GM19023 (cell line): ENCODE results near the gene TUBB6.

ENCODE experiments used
- ATAC-seq: cut with Tn5 transposase; IDR thresholded peaks from one replicate; pipeline ENCODE4 v1.9.1; 2021; ENCODE audit warnings: mild to moderate bottlenecking, moderate library complexity; ENCODE audit not compliant: unreplicated experiment

Gene TUBB6

GRCh38 chr18:12307701-12308385, at the start of gene TUBB6:
TUBB6 (plus strand) TSS chr18:12308241; CDS start chr18:12308293, 52 bp downstream.
- ATAC-seq = peak; percentile 49

GRCh38 chr18:12258719-12259705, 49.0 kb upstream of the TUBB6 start:
- no peak for ATAC-seq

DNA sequence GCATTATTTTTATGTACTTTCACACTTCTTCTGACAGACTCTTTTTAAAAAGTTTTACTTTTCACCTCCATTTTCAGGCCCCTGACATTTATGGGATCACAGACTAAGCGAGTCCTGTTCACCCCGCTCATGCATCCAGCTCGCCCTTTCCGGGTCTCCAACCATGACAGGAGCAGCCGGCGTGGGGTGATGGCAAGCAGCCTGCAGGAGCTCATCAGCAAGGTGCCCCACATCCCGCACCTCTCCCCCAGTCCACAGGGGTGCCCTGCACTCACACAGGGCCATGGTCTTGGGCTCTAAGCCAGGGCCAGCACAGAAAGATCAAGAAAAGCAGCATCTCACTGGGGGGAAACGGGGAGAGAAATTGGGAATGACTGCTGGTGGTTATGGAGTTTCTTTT, 45.3 kb upstream of the TUBB6 start:
- no peak for ATAC-seq

DNA sequence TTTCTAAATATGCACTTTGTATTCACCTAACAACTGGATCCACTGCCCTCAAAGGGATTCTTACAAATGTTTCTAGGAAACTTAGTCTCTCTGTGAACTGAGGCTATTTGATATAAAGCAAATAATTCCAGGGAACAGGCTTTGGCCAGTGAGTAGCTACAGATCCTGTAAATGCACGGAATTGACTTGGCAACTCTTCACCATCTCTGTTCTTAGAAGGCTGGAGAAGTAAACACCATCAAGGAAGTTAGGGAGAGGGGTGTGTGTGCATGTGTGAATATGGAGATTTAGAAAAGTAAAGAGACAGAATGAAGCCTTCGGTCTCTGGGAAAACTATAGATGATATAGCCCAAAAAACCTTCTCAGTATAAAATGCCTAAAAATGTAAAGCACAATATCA, 43.2 kb upstream of the TUBB6 start:
- no peak for ATAC-seq

DNA sequence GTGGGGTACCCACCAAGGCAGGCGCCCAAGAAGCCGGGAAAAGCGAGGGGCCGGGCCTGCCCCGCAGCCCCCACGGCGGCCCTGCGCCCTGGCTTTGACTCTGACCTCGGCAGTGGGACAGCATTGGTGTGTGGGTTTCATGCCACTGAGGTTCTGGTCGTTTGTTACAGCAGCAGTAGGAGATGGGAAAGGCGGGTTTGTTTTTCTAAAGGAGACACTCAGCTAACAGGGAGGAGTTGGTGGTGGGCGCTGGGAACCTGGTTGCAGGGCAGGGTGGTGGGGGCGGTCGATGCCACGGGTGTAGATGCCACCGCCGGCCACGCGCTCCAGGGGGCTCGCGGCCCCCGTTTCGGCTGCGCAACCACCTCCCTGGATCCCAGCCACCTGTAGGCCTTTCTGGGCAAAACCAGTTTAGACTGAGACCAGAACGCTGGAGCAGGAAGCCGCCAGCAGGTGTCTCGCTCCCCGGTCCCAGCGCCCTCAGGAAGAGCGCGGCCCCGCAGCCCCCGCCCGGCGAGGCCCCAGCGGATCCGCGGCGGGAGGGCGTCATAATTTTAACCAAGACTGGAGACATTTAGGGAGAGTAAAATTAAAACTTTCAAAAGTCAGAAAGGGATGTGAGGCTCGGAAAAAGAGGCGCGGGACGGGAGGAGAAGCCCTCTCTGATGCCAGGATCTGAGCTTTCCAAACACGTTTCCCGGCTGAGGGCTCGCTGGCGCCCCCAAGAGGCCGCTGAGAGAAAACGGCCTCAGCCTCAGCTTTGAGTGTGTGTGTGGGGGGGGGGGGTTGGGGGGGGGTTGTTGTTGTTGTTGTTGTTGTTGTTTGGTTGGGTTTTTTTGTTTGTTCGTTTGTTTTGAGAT, 36.4 kb upstream of the TUBB6 start:
- peak; percentile 82 for ATAC-seq

GRCh38 chr18:12274793-12275192, 33.2 kb upstream of the TUBB6 start:
- no peak for ATAC-seq

DNA sequence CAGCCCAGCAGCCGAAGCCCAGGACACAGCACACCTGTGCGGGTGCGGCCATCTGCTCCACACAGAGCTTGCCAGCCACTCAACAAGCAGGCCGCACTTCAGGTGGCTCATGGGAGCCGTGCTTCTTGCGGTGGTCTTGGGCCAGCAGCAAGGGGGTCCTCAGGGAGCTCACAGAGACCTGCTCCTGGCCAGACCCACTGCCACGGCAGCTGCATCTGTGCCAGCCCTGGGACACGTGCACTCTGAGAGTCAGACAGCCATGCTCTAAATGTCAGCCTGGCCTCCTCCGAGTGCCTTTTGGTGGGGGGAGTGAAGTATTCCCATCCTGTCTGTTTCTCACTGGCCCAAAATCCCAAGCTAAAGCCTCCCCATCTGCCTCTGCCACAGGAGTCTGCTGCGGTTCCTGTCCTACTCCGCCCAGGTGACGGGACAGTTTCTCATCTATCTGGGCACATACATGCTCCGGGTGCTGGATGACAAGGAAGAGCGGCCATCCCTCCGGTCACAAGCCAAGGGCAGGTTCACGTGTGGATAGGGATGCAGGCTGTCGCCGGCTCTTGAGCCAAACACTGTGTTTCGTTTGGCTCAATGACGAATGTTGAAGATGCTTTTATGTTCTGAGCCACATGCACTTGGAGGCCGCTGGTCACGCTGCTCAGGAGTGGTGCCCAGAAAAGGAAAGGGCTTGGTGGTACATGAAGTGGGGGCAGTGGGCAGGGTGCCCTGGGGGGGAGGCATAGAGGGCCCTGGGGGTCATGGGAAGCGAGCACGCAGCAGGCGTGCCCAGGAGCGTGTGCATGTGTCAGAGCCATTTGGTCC, 31.1 kb upstream of the TUBB6 start:
- no peak for ATAC-seq

DNA sequence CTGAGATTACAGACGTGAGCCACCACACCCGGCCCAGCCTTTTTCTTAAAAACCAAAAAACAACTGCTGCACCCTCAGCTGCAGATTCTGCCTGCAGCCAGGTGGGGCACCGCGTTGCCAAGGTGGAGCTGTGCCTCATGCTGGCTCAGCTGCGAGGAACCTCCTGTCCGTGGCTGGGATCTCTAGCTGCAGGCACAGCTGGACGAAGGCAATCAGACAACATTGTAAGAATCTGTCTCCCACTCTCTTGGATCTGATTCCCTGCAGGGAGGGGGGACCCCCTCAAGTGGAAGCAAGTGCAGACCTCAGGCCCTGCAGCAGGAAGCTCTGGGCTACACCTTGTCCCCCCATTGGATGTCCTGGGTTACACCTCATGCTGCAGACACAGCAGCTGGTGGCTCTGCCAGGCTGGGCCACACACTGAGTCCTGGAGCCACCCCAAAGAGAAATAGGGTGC, 29.8 kb upstream of the TUBB6 start:
- ATAC-seq = no peak

DNA sequence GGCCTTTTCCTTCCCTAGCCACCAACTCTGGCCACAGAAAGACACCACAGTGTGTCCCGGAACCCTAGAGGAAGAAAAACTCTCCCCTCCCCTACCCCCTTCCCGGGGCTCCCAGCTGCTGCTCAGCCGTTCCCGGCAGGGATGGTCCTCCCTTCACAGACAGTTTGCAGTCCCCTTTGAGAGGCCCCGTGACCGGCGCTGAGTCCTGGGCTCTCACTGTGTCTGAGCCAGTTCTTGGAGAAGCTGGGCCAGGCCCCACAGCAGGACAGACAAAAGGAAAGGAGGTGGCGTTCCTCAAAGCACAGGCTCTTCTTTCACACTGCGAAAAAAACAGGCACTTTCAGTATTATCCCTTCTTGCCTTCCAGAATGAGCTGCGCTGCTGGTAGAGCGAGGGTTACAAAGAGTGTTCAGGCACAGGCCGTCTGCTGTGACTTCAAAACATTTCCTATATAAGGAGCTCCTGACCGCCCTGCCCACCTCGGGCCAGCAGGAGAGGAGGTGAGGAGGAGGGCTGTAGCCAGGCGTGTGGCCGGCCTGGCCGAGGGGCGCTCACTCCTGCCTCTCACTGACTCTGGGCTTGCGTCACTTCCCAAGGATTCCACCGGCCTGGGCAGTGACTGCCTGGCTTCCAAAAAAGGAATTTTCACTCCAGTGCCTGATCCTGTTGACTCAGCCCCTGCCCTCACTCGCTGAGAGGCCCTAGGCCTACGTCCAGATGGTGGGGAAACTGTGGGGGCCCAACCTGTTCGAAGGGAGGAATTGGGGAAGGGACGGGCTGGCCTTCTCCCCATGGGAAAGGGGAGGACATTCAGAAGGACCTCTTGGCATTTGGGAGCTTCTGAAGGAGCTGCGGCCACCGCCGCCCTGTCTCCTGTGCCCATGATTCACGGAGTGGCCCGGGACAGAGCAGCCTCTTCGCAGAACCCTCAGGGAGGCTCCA, 29.0 kb upstream of the TUBB6 start:
- no peak for ATAC-seq

DNA sequence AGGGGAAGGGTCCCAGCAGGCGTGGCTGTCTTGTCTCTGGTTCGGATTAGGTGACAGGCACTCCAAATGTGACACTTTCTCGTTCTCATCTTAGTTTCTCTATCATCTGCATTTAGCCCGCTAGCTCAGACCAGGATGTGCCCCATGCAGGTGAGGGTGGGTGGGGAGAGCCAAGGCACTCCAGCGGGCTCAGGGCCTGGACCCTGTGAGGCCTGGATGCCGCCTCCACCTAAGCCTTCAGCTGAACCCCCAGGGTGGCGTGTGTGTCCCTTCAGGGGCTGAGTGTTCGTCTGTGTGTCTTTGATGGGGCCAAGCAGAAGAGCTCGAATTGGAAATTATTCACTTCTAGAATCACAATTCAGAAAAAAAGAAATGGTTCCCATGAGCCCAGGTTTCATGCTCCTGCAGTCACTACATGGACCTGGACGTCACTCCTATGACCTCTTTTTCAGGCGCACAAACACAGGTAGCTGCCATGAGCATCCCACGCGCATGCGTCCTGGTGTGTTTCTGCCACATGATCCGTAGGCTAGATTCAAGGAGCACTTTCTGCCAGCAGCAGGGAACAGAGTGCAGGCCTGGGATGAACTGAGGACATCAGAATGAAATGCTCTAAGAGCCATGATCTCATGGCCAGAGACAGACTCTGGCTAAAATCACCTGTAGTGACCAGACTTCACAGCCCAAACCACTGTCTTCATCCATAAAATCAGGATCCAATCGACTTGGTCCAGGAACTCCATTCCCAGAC, 28.1 kb upstream of the TUBB6 start:
- no peak for ATAC-seq

DNA sequence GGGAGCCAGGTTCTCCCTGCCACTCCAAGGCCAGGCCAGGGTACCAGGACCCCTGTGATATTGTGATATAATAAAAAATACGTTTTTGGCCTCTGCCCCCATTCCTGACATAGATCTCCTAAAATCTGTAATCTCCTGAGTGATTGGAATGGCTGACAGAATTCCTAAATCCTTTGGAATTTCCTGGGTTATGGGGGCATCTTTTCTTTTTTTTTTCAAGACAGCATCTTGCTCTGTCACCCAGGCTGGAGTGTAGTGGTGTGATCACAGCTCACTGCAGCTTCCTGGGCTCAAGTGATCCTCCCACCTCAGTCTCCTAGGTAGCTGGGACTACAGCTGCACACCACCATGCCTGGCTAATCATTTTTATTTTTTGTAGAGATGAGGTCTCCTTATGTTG, 26.2 kb upstream of the TUBB6 start:
- ATAC-seq = no peak

DNA sequence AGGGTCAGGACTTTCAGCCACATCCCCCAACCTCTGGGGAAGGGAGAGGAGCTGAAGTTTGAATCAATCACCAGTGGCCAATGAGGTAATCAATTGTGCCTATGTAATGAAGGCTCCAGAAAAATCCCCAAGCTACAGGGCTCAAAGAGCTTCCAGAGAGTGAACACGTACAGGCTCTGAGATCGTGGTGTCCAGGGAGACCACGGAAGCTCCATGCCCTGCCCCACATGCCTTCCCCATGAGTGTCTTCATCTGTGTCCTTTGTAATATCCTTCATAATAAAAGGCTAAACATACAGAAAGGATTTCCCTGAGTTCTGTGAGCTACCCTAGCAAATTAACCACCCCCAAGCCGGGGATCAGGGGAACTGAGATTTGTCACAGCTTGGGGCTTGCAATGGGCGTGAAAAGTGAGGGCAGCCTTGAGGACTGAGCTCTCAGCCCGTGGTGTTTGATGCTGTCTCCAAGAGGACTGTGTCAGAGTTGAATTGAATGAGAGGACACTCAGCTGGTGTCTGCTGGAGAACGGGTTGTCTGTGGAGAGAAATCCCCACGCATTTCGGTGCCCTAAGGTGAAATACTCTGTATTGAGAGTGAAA, 25.5 kb upstream of the TUBB6 start:
- ATAC-seq = no peak

- no peak for ATAC-seq
Measured at GRCh38 chr18:12283256-12283655, 24.8 kb upstream of the TUBB6 start.

DNA sequence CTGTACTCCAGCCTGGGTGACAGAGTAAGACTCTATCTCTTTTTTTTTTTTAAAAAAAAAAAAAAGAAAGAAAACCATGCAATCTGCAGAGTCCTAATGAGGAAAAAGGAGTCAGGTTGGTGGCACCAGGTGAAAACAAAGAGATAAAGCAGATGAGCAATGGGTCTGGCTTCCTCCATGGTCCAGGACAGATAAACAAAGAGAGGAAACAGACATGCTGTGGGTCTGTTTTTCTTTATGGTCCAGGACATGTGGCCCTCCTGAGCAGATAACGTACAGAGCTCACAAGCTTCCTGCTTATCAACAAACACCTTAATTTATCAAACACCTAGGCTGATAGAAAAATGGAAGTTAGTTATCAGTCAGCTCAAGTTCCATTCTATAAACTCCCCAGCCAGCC, 24.4 kb upstream of the TUBB6 start:
- ATAC-seq = no peak

- no peak for ATAC-seq
Measured at GRCh38 chr18:12287131-12287681, 20.8 kb upstream of the TUBB6 start.

DNA sequence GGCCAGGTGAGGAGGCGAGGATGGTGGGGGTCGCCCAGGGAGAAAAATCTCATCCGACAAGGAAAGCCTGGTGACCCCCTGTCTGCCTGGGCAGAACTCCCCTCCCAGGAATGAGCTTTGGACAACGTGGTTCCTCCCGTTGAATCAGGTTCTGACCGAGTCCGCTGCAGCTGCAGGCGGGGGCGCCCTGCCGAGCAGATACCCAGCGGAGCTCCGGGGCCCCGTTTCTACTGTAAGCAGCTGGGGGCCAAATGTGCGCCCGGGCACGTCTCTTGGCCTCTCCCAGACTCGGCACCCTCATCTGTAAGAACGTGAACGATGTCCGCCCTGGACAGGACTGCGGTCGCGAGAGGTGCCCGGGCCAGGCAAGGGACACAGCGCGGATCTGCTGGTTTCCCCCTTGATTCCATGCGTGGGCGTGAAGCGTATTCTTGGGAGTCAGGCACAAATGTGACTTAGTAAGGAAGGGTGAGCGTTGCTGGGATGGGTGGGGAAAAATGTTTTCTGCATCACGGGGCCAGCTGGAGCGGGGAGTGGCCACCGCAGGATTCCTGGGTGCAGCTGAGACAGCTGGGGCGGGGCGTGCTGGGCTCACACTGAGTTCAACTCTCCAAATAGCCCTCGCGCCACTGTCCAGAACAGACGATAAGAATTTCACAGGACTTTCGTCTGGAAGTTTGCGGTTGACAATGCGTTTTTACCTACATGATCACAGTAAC, 20.2 kb upstream of the TUBB6 start:
- no peak for ATAC-seq

DNA sequence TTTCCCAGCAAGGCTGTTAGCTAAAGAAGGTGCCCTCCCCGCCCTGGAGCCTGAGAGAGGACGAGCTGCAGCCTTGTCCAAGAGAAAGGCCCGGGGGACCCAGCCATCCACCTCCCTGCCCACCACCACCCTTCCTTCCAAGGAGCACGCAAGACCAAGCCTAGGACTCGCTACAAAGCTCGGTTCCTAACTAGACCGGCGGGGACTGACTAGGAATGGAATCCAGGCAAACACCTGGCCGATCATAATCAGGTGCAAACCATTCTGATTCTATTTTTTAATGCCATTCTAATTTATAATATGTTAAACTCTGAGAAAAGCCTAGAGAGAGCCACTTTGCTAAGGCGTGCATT, 19.7 kb upstream of the TUBB6 start:
- ATAC-seq = no peak
